Hematopoietic multipotent progenitor cell treated with erythropoietin and hydrocortisone succinate and interleukin-3 and kit ligand, for 6 days (in vitro differentiated cells): ENCODE results near the gene SMIM26.

Experiments used
- DNase-seq: peaks from one replicate; pipeline ENCODE4 v3.0.0-alpha.2; 2015

Gene SMIM26

GRCh38 chr20:18585134-18585533 lies 17.9 kb downstream of the SMIM26 start:
- no peak for DNase-seq

GRCh38 chr20:18587665-18588573 lies 20.7 kb downstream of the SMIM26 start, which contains the start of gene DTD1:
DTD1 (plus strand) TSS chr20:18588054; CDS start chr20:18588073, 19 bp downstream.
- DNase-seq, result peak; percentile 96

- DNase-seq, result peak; percentile 34
Observed at GRCh38 chr20:18588574-18588933, 21.3 kb downstream of the SMIM26 start.

GRCh38 chr20:18589941-18590674 lies 22.9 kb downstream of the SMIM26 start:
- peak; percentile 13 for DNase-seq

GRCh38 chr20:18596270-18596669 lies 29.0 kb downstream of the SMIM26 start:
- DNase-seq, result no peak

GRCh38 chr20:18609741-18610140 lies 42.5 kb downstream of the SMIM26 start:
- no peak for DNase-seq

GRCh38 chr20:18611492-18611891 lies 44.3 kb downstream of the SMIM26 start:
- DNase-seq, result no peak

GRCh38 chr20:18613553-18613952 lies 46.3 kb downstream of the SMIM26 start:
- DNase-seq, result no peak

- DNase-seq, result no peak
Observed at GRCh38 chr20:18614244-18614643, 47.0 kb downstream of the SMIM26 start.

- no peak for DNase-seq
Observed at GRCh38 chr20:18615020-18615650, 47.9 kb downstream of the SMIM26 start.
